ENCODE data around the gene PTPN21. TPM values are rescaled to one million over a fixed set of nuclear protein-coding genes. Genes with fewer than 3 reads are reported as not detected.

The PTPN21 gene
- total RNA-seq, 1 donor from 2014 or later, result 30.1 TPM

DNA sequence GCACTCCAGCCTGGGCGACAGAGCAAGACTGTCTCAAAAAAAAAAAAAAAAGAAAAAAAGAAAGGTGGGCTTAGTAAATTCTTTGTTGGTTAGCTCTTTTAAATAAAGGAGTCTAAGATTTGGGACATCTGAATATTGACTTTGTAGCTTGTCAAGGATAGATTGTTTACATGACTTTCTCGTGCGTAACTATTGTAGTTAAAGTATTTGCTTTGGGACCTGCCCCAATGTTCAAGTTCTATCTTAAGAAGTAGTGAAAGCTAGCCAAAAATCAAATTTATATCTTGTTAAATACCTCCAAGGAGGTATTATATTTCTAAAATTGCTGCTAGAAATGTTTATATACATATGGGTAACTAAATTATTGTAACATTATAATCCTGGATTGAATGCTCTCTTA lies 32.4 kb downstream of the PTPN21 start:
- no peaks in the 10 kb centered on the region for H3K27me3 ChIP-seq (ENCODE audit: insufficient read depth, low read length)
- H3K36me3 Mint-ChIP-seq (ENCODE audit: low read depth, unreplicated experiment), result peaks cover 6% of the 10 kb centered on the region
- no peak overlapping the region for H3K9ac ChIP-seq (ENCODE audit: low read length)
- FAIRE-seq (no peak), DNase-seq (ENCODE audit: low read depth) (no peak)
- H3K4me1 Mint-ChIP-seq (ENCODE audit: low read depth, unreplicated experiment), result peaks cover 8% of the 10 kb centered on the region
- H3K27me3 Mint-ChIP-seq (ENCODE audit: low read depth, unreplicated experiment), result no peaks in the 10 kb centered on the region
- peaks cover 66% of the 10 kb centered on the region for H3K79me2 ChIP-seq (ENCODE audit: insufficient read depth, low read length)
- no peak overlapping the region for H3K4me3 ChIP-seq (ENCODE audit: insufficient read depth, low read depth, low read length)
- H3K9me3 ChIP-seq (ENCODE audit: insufficient read depth, low read depth, low read length), result no peaks in the 10 kb centered on the region
- H2AFZ ChIP-seq (ENCODE audit: low read depth, low read length), result no peak overlapping the region
- H3K36me3 ChIP-seq (ENCODE audit: insufficient read depth, low read length), result peaks cover 2% of the 10 kb centered on the region
- no peak overlapping the region for H3K27ac Mint-ChIP-seq (ENCODE audit: unreplicated experiment)
- H4K20me1 ChIP-seq (ENCODE audit: insufficient read depth, low read length), result peaks cover 46% of the 10 kb centered on the region
- H3K9me3 Mint-ChIP-seq (ENCODE audit: unreplicated experiment), result no peaks in the 10 kb centered on the region
- H3K4me1 ChIP-seq (ENCODE audit: insufficient read depth, low read length), result peaks cover 8% of the 10 kb centered on the region
- H3K27ac ChIP-seq (ENCODE audit: low read depth, low read length), result no peak overlapping the region
- no peak overlapping the region for H3K4me3 Mint-ChIP-seq (ENCODE audit: unreplicated experiment)
- no peak for TF ChIP-seq EZH2 (IDR thresholded peaks at IDR 0.05; ENCODE audit: insufficient read depth, low read length)
- H3K4me2 ChIP-seq (ENCODE audit: low read length), result no peak overlapping the region

DNA sequence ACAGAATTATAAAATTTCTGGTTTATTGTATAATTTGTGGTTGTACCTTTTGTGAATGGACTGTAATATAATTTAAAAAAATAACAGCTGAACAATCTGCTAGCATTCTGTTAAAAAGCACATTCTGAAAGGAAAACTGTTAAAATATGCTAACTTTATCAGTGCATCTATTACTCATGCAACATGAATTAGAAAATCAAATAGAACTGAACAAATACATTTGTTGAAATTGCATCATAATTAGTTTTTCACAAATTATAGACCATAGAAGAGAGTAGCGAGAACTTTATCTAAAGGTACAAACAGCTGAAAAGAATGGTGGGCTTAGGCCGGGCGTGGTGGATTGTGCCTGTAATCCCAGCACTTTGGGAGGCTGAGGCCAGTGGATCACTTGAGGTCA lies 33.0 kb downstream of the PTPN21 start:
- Mint-ChIP-seq H3K4me3 (ENCODE audit: unreplicated experiment) (no peak overlapping the region), H3K36me3 (ENCODE audit: low read depth, unreplicated experiment) (peaks cover 5% of the 10 kb centered on the region), H3K9me3 (ENCODE audit: unreplicated experiment) (no peaks in the 10 kb centered on the region), H3K27me3 (ENCODE audit: low read depth, unreplicated experiment) (no peaks in the 10 kb centered on the region), H3K27ac (ENCODE audit: unreplicated experiment) (no peak overlapping the region), H3K4me1 (ENCODE audit: low read depth, unreplicated experiment) (peaks cover 13% of the 10 kb centered on the region)
- Histone ChIP-seq H3K4me1 (ENCODE audit: insufficient read depth, low read length) (peaks cover 8% of the 10 kb centered on the region), H3K79me2 (ENCODE audit: insufficient read depth, low read length) (peaks cover 63% of the 10 kb centered on the region), H3K36me3 (ENCODE audit: insufficient read depth, low read length) (peaks cover 4% of the 10 kb centered on the region), H3K4me2 (ENCODE audit: low read length) (no peak overlapping the region), H3K9ac (ENCODE audit: low read length) (no peak overlapping the region), H2AFZ (ENCODE audit: low read depth, low read length) (no peak overlapping the region), H4K20me1 (ENCODE audit: insufficient read depth, low read length) (peaks cover 46% of the 10 kb centered on the region), H3K27me3 (ENCODE audit: insufficient read depth, low read length) (no peaks in the 10 kb centered on the region), H3K9me3 (ENCODE audit: insufficient read depth, low read depth, low read length) (no peaks in the 10 kb centered on the region), H3K27ac (ENCODE audit: low read depth, low read length) (no peak overlapping the region), H3K4me3 (ENCODE audit: insufficient read depth, low read depth, low read length) (no peak overlapping the region)
- TF ChIP-seq, protein P1, sequence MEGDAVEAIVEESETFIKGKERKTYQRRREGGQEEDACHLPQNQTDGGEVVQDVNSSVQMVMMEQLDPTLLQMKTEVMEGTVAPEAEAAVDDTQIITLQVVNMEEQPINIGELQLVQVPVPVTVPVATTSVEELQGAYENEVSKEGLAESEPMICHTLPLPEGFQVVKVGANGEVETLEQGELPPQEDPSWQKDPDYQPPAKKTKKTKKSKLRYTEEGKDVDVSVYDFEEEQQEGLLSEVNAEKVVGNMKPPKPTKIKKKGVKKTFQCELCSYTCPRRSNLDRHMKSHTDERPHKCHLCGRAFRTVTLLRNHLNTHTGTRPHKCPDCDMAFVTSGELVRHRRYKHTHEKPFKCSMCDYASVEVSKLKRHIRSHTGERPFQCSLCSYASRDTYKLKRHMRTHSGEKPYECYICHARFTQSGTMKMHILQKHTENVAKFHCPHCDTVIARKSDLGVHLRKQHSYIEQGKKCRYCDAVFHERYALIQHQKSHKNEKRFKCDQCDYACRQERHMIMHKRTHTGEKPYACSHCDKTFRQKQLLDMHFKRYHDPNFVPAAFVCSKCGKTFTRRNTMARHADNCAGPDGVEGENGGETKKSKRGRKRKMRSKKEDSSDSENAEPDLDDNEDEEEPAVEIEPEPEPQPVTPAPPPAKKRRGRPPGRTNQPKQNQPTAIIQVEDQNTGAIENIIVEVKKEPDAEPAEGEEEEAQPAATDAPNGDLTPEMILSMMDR (IDR thresholded peaks at IDR 0.05; ENCODE audit: insufficient read depth, low read depth, low read length), result no peak
- no peak for TF ChIP-seq EZH2 (IDR thresholded peaks at IDR 0.05; ENCODE audit: insufficient read depth, low read length)
- FAIRE-seq (no peak), DNase-seq (ENCODE audit: low read depth) (peak; percentile 32)

DNA sequence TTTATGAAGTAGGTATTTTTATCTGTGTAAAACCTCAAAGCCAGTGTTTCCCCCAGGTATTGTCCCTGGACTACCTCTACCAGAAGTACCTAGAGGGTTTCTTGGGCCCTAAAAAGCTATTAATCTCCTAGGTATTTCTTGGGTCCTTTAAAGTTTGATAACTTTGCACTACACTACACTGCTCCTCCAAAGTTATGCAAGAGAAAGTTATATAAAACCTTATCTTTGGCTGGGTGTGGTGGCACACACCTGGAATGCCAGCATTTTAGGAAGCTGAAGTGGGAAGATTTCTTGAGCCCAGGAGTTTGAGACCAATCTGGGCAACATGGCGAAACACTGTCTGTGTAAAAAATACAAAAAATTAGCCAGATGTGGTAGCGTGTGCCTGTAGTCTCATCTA lies 34.9 kb downstream of the PTPN21 start:
- no peaks in the 10 kb centered on the region for H3K9me3 ChIP-seq (ENCODE audit: insufficient read depth, low read depth, low read length)
- Mint-ChIP-seq H3K27ac (ENCODE audit: unreplicated experiment) (no peak overlapping the region), H3K36me3 (ENCODE audit: low read depth, unreplicated experiment) (peaks cover 1% of the 10 kb centered on the region)

More for the DNA sequence above, 34.9 kb downstream of the PTPN21 start:
- Histone ChIP-seq H4K20me1 (ENCODE audit: insufficient read depth, low read length) (peaks cover 42% of the 10 kb centered on the region), H3K27ac (ENCODE audit: low read depth, low read length) (no peak overlapping the region), H3K9ac (ENCODE audit: low read length) (no peak overlapping the region), H3K27me3 (ENCODE audit: insufficient read depth, low read length) (no peaks in the 10 kb centered on the region), H3K79me2 (ENCODE audit: insufficient read depth, low read length) (peaks cover 59% of the 10 kb centered on the region), H3K4me2 (ENCODE audit: low read length) (no peak overlapping the region), H3K4me1 (ENCODE audit: insufficient read depth, low read length) (peaks cover 8% of the 10 kb centered on the region), H2AFZ (ENCODE audit: low read depth, low read length) (no peak overlapping the region), H3K36me3 (ENCODE audit: insufficient read depth, low read length) (peaks cover 10% of the 10 kb centered on the region), H3K4me3 (ENCODE audit: insufficient read depth, low read depth, low read length) (no peak overlapping the region)
- TF ChIP-seq, protein P1 (IDR thresholded peaks at IDR 0.05; ENCODE audit: insufficient read depth, low read depth, low read length), result no peak
- TF ChIP-seq EZH2 (IDR thresholded peaks at IDR 0.05; ENCODE audit: insufficient read depth, low read length), result no peak
- DNase-seq (ENCODE audit: low read depth) (no peak), FAIRE-seq (no peak)
- no peaks in the 10 kb centered on the region for H3K9me3 Mint-ChIP-seq (ENCODE audit: unreplicated experiment)
- H3K27me3 Mint-ChIP-seq (ENCODE audit: low read depth, unreplicated experiment), result no peaks in the 10 kb centered on the region
- H3K4me3 Mint-ChIP-seq (ENCODE audit: unreplicated experiment), result no peak overlapping the region
- peaks cover 19% of the 10 kb centered on the region for H3K4me1 Mint-ChIP-seq (ENCODE audit: low read depth, unreplicated experiment)
